ENCODE data around the gene CRAT. TPM values are rescaled to one million over a fixed set of nuclear protein-coding genes. Genes with fewer than 3 reads are reported as not detected.
A peak's percentile ranks its signal among the peaks of the same experiment; 100 is the strongest.

CRAT gene
- total RNA-seq, 4 donors from 2014 or later: 25.3 to 61.5 (median 44.9) TPM

- intact Hi-C loops (cut with DNase I): no loop called here
- H3K27ac ChIP-seq: no peak overlapping the region
- TF ChIP-seq POLR2A (IDR thresholded peaks at IDR 0.05) (no peak), CTCF (IDR thresholded peaks at IDR 0.05) (no peak)
- no peaks in the 10 kb centered on the region for H3K9me3 ChIP-seq
- H3K27me3 ChIP-seq: no peaks in the 10 kb centered on the region
- 85 to 91% methylated on average over 5 of the region's 17 CpGs for WGBS, 2 donors
- no peak for DNase-seq
- no peak overlapping the region for H3K4me3 ChIP-seq
- H3K4me1 ChIP-seq: peaks cover 32 to 53% (median 37%) of the 10 kb centered on the region in 3 donors
- H3K36me3 ChIP-seq: peaks cover 0 to 41% (median 0%) of the 10 kb centered on the region in 3 donors
Measured at GRCh38 chr9:129105857-129106694, 4.5 kb downstream of the CRAT start.

- DNase-seq: no peak
Measured at GRCh38 chr9:129104051-129104450, 6.5 kb downstream of the CRAT start.

GRCh38 chr9:129103595-129103965, 7.0 kb downstream of the CRAT start:
- TF ChIP-seq CTCF (IDR thresholded peaks at IDR 0.05): no peak
- no peak for TF ChIP-seq POLR2A (IDR thresholded peaks at IDR 0.05)
- H3K9me3 ChIP-seq: no peaks in the 10 kb centered on the region
- peak overlapping the region in 3 of 4 donors; percentile 23 to 68 (median 65) for H3K27ac ChIP-seq
- intact Hi-C loops (cut with DNase I): no loop called here
- H3K27me3 ChIP-seq: no peaks in the 10 kb centered on the region
- H3K36me3 ChIP-seq: peaks cover 0 to 59% (median 0%) of the 10 kb centered on the region in 3 donors
- DNase-seq: no peak
- WGBS, 2 donors: 82 to 83% methylated on average over 2 of the region's 4 CpGs
- no peak overlapping the region for H3K4me3 ChIP-seq
- peaks cover 17 to 33% (median 19%) of the 10 kb centered on the region in 3 donors for H3K4me1 ChIP-seq

More at GRCh38 chr9:129104051-129104450, 6.5 kb downstream of the CRAT start:
- intact Hi-C loops (cut with DNase I): no loop called here
- H3K27ac ChIP-seq: no peak overlapping the region
- TF ChIP-seq POLR2A (IDR thresholded peaks at IDR 0.05) (no peak), CTCF (IDR thresholded peaks at IDR 0.05) (no peak)
- peaks cover 0 to 54% (median 0%) of the 10 kb centered on the region in 3 donors for H3K36me3 ChIP-seq
- H3K9me3 ChIP-seq: no peaks in the 10 kb centered on the region
- no peak overlapping the region for H3K4me3 ChIP-seq
- peaks cover 22 to 38% (median 23%) of the 10 kb centered on the region in 3 donors for H3K4me1 ChIP-seq
- 91% methylated on average over 4 to 7 of the region's 11 CpGs for WGBS, 2 donors
- no peaks in the 10 kb centered on the region for H3K27me3 ChIP-seq

- intact Hi-C loops (cut with DNase I): no loop called here
- no peak overlapping the region for H3K4me3 ChIP-seq
- peaks cover 13 to 27% (median 14%) of the 10 kb centered on the region in 3 donors for H3K4me1 ChIP-seq
- TF ChIP-seq POLR2A (IDR thresholded peaks at IDR 0.05) (no peak), CTCF (IDR thresholded peaks at IDR 0.05) (peak in 5 of 6 experiments; percentile 32 to 84 (median 58))
- H3K27ac ChIP-seq: peak overlapping the region in 3 of 4 donors; percentile 23 to 68 (median 65)
- no peak for DNase-seq
- no peaks in the 10 kb centered on the region for H3K27me3 ChIP-seq
- H3K9me3 ChIP-seq: no peaks in the 10 kb centered on the region
- WGBS, 2 donors: 12 to 60% methylated on average over 1 to 6 of the region's 14 CpGs
- peaks cover 0 to 65% (median 1%) of the 10 kb centered on the region in 3 donors for H3K36me3 ChIP-seq
Measured at GRCh38 chr9:129102791-129103594, 7.6 kb downstream of the CRAT start.
